NT2/D1 (cell line): Measurements from ENCODE around the gene DPP8.

ENCODE experiments used
- SUZ12 ChIP-seq: IDR thresholded peaks from 2 replicates; pipeline ENCODE4 v1.6.1; 2011; ENCODE audit not compliant: insufficient read length, insufficient read depth; ENCODE audit errors: extremely low read depth
- YY1 ChIP-seq: IDR thresholded peaks from 2 replicates; pipeline ENCODE4 v1.6.1; 2011; ENCODE audit not compliant: insufficient read length, insufficient read depth
- ZNF274 ChIP-seq: IDR thresholded peaks from 2 replicates; pipeline ENCODE4 v1.6.1; 2011; ENCODE audit warnings: mild to moderate bottlenecking, low read depth, low read length

- no peak for TF ChIP-seq SUZ12
- TF ChIP-seq ZNF274, result no peak
- TF ChIP-seq YY1, result no peak
Observed at GRCh38 chr15:65535192-65535591, 17.7 kb upstream of the DPP8 start.
